ENCODE measurements around the gene ZDHHC3.

DNA sequence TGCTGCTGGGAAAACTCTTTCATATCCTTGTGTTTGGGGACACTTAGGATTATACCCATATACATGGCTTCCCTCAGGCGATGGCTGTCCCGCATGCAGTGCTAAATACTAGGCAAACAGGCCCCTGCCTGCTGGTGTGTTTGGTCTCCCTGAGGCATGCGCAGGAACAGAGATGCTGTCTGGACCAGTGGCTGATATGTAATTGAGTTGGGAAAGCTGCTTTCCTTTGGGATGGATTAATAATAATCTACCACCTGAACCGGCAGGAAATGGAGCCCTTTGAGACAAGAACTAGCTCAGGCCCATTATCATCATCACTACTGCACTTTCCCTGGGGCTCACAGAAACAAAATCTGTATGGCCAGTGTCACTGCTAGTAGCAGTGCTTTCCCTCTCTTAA, 18.0 kb downstream of the ZDHHC3 start:
- TF ChIP-seq, protein P1, sequence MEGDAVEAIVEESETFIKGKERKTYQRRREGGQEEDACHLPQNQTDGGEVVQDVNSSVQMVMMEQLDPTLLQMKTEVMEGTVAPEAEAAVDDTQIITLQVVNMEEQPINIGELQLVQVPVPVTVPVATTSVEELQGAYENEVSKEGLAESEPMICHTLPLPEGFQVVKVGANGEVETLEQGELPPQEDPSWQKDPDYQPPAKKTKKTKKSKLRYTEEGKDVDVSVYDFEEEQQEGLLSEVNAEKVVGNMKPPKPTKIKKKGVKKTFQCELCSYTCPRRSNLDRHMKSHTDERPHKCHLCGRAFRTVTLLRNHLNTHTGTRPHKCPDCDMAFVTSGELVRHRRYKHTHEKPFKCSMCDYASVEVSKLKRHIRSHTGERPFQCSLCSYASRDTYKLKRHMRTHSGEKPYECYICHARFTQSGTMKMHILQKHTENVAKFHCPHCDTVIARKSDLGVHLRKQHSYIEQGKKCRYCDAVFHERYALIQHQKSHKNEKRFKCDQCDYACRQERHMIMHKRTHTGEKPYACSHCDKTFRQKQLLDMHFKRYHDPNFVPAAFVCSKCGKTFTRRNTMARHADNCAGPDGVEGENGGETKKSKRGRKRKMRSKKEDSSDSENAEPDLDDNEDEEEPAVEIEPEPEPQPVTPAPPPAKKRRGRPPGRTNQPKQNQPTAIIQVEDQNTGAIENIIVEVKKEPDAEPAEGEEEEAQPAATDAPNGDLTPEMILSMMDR (IDR thresholded peaks at IDR 0.05), result no peak
- no peak for TF ChIP-seq POLR2AphosphoS5 (IDR thresholded peaks at IDR 0.05)
